Medulla oblongata (tissue), 1 donor: ENCODE results near the gene TYK2.
"Not testable (repeated sequence)": the region's sequence is repeated elsewhere in the genome, so short reads cannot be mapped to it uniquely, and the experiment has no call there.

Experiments
- DNase-seq: peaks from one replicate; pipeline ENCODE4 v3.0.0-alpha.2; 2015; ENCODE audit errors: extremely low spot score

Gene TYK2

DNA sequence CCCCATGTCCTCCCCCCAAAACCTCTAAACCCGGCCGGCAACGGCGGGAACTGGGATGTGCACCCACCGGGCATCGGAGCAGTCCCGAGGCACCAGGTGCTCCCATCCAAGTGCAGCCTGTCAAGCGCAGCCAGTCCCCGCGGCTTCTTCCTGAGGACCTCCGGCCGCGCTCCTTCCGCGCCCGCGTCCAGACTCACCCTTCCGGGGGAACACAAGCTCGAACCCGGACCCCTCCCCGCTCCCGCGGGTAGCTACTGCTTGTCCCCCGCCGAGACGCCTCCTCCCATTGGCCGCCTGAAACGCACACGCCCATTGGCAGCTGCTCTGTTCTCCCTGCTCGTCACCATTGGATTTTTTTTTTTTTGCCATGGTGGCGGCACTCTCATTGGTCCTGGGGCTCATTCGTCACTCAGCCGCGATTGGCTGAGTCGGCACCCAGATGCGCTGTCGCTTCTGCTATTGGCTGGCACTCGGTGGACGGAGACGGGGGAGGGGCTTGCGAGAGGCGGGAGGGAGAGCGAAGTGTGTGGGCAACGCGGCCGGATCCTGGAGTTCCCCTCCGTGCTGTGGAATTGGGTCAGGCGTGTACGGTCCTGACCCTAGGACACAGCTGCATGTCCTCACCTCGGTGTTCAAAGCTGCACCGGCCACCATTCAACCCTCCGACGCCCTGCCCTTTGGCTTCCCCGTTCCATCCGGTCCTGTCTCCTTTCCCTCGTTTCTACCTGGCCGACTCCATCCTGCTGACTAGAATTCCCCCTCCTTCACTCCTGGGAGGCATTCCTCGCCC is at the start of gene TYK2:
Gene TYK2, minus strand, starts transcription at position 260 of the 790 bp plus-strand sequence. CDS start 2,166 bp downstream, outside the sequence.
- DNase-seq, result peak; percentile 99

DNA sequence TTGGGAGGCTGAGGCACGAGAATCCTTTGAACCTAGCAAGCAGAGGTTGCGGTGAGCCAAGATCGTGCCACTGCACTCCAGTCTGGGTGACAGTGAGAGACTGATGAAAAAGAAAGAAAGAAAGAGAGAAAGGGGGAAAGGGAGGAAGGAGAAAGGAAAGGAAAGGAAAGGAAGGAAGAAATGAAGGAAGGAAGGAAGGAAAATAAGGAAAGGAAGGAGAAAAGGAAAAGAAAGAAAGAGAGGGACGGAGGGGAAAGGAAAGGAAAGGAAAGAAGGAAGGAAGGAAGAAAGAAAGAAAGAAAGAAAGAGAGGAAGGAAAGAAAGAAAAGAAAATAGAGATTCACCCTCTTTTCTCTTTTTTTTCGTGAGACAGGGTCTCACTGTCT is 48.6 kb upstream of the TYK2 start:
- DNase-seq, result no peak

DNA sequence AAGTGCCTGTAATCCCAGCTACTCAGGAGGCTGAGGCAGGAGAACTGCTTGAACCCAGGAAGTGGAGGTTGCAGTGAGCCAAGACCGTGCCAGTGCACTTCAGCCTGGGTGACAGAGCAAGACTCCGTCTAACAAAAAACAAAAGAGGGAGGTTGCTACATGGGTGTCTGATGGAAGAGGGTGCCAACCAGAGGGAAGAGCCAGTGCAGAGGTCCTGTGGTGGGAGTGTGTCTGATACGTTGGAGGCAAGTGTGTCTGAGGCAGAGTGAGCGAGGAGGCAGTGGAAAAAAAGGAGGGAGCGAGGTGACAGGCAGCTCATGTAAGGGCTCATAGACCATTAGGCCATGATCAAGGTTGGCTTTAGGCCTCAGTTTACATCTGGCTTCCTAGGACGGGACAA is 46.8 kb upstream of the TYK2 start:
- DNase-seq, result no peak

DNA sequence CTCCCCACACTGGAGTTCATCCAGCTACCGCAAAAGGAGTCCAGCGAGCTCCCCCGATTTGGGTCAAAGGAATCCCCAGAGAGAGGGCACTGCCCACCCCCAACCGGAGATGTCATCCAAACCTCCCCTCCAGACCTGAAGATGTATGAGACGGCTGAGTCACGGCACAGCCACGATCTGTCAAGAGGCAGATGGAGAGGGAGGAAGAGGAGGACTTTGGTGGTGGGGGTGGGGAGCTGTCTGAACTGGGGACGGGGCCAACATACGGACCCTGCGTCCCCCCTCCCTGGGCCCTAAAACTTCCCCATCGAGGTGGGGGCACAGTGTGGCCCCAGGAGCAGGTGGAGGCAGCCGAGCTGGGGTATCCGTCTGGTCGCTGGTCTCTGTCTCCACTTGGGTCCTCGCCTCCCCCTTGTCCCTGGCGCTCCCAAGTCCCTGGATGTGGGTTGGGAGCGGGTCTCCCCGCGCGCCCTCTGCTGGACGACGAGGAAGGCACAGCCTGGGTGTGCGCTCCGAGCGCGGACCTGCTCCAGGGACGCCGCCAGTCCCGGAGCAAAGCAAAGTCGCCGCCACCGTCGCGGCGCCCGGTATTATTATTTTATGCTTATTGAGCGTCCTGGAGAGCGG is 43.8 kb upstream of the TYK2 start:
- peak; percentile 68 for DNase-seq

DNA sequence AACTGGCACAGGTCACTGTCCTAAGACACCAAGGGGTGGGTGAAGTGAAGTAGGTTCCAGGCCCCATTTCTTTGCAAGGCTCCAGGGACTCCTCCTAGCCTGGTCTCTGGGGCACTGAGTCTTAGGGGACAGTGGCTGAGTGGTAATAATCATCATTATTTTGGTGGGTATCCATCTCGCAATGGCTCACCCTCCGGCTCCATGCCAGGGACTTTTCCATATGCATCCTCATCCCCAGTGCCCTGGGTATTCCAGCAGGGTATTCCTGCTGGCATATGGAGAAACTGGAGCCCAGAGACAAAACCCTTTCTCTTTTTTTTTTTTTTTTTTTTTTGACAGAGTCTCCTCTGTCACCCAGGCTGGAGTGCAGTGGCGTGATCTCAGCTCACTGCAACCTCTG is 42.5 kb upstream of the TYK2 start:
- DNase-seq, result no peak

DNA sequence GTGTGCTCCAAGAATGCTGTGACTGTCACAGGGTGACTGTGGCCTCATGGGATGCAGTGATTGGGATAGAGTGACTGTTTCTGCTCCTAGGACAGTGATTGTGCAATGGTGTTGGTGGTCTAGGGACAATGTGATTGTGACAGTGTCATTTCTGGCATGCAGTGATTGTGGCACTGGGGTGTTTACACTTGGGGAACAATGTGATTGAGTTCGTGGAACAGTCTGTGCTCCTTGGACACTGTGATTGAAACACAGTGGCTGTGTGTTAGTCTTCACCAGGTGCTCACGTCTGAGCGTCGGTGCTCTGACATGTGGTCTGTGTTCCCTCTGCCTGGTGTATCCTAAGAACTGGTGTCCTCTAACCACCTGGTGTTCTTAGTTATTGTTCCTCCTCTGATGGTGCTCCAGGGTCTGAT is 41.7 kb upstream of the TYK2 start:
- no peak for DNase-seq

DNA sequence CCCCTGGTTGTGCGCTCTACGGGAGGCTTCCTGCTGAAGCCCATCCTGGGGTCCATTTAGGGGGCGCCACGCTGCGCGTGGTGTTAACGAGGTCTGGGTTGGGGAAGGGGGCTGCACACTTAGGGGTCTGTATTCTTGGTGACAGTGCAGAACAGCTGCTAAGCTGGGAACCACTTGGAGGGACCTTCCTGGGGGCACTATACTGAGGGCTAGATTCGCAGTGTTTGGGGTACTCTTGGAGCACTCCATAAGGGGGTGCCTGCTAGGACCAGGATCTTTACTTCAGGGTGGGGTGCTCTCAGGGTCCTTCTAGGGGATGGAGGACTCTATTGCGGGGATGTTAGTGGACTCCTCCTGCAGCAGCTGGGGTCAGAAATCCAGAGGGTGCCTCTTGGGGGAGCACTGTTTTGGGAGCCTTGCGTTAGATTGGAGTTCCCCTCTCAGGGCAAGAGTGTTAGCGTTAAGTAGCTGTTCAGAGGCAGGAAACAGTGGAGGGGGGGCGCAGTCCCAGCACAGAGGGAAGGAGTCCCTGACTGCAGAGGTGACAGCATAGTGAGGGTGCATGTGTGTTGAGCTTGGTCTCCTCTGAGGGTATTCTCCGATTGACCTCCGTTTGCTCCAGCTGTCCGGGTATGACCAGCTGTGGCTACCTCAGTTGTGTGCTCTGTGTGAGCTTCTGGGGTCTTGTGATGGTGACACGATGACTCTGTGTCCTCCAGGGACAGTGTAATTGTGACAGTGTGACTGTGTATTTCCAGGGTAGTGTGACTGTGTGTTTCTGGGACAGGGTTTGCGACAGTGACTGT is 41.1 kb upstream of the TYK2 start:
- no peak for DNase-seq

DNA sequence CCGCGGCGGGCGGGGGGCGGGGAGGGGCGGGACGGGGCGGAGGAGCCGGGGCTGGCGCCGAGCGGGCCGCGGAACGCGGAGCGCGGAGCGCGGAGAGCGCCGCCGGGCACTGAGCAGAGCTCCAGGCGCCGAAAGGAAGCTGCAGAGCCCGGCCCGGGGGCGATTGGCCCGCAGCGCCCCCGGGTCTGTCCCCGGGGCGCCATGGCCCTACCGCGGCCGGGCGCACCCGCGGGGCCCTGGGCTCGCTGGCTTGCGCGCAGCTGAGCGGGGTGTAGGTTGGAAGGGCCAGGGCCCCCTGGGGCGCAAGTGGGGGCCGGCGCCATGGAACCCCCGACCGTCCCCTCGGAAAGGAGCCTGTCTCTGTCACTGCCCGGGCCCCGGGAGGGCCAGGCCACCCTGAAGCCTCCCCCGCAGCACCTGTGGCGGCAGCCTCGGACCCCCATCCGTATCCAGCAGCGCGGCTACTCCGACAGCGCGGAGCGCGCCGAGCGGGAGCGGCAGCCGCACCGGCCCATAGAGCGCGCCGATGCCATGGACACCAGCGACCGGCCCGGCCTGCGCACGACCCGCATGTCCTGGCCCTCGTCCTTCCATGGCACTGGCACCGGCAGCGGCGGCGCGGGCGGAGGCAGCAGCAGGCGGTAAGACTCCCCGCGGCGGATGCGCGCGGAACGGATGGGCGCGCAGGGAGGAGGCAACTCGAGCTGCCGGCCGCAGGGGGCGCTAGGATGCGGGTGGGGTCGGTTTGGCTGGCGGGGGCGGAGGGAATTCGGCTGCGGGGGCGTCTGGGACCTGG is 40.3 kb upstream of the TYK2 start, which contains the start of gene PDE4A:
Gene PDE4A, plus strand, starts transcription at position 95 of the 796 bp plus-strand sequence. Its CDS starts 227 bp downstream, at position 322.
- DNase-seq, result no peak

DNA sequence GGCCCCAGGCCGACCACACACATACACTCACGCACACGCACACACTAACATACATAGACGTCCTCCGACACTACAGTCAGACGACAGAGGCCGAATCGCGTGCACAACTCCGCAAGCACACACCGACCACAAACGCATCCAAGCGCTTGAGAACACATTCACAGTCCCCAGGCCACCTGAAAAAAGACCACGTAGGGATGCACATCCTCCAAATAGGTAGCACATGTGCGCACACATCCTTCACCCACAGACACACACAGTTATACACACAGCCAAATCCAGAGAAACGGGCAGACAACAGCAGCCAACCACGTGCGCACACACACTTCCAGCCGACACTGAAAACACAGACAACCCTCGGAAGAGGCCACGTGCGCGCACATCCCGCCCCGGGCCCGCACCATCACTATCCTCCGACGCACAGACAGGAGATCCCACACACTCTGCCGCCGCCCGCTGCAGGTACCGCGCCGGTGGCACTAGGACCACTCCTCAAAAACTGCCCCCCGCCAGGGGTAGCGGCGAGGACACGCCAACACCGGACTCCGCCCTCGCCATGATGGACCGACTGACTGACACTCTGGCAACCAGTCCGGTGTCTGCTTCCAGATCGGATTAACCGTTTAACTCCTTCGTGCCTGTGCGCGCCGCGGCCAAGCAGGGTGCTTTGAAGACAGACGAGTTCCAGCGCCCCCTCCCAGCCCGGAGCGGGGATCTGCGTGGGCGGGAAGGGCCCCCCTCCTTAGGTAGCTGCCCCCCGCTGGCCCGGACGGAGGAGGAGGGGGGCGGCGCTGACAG is 39.5 kb upstream of the TYK2 start:
- no peak for DNase-seq

DNA sequence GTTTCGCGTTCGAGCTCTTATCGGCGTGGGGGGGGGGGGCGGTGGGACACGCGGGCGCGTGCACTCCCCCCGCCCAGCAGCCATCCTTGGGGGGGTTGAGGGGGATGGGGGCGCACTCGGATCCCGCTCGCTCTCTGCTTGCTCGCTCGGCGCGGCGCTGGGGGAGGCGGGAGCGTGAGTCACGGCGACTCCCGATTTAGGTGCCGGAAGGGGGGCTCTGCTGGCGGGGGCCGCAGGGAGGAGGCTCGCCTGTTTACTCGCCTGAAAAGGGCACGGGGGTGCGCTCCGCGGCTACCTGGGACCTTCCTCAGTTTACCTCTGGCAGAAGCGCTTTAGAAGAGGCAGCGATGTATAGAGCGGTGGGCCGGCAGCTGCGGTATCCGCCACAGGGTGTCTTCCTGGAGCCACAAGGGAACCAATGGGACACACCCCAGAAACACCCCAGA is 38.9 kb upstream of the TYK2 start:
- DNase-seq, result no peak

DNA sequence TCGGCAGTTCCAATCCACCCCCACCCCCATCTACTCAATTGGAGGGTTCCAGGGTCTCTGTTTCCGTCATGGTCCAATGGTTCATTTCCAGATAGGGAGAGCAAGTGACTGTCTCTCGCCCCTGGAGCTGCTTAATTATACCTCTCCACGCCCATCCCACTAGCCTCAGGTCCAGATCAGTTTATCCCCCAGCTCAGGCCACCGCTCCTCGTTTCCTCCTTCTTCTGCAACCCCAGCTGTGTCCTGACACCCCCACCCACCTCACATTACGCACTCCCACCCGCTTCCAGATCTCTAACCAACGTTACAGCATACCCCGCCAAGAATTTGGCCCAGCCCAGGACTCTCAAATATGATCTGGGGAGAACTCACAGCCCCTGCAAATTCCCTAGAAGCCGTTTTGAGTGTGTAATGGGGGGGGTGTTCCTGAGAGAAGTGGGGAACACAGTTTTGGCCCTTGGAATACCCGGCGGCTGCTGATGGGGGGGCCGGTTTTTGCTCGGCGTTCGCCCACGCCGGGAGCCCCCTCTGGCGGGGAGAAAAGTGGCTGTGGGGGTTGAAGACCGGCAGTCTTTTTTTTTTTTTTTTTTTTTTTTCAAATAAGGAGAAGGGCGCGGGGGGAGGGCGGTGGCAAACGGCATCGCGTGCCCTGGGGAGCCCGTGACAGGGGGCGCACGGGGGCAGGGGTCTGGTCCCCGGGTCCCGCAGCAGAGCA is 38.3 kb upstream of the TYK2 start:
- DNase-seq, result no peak

DNA sequence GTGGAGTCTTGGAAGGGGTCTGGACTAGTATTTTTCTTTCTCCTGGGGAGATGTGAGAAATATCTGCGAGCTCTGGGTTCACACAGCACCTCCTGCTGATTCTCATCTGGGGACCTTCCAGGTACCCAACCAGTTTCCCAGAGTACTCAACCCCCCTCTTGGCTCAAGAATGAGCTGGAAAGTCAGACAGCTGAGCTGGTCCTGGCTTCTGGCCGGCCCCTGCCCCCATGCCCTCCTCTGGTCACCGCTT is 37.8 kb upstream of the TYK2 start:
- DNase-seq, result no peak

DNA sequence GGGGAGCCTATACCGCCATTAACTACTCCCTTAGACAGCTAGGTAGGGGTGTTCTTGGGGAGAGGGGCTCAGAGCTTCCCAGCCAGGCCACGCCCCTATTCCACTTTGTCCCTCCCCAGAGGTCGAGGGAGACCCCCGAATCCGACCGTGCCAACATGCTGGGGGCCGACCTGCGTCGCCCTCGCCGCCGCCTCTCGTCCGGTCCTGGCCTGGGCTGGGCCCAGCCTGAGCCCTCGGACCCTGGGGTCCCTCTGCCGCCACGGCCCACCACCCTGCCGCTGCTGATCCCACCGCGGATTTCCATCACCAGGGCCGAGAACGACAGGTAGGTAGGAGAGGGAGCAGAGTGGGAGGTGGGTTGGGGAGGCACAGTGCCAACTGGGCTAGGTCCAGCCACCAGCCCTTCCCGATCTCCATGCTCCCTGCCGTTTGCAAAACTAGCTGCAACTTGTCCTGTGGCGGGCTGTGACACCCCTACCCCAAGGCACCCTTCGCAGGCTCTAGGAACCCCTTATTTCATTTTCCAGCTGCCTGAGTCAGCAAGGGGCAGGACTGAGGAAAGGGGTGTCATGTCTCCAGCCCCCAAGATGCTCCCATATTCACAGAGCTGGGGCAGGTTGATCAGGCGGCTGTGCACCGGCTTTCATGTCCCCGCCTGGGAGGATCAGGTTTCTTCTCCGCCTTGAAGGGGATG is 37.3 kb upstream of the TYK2 start:
- DNase-seq, result no peak

DNA sequence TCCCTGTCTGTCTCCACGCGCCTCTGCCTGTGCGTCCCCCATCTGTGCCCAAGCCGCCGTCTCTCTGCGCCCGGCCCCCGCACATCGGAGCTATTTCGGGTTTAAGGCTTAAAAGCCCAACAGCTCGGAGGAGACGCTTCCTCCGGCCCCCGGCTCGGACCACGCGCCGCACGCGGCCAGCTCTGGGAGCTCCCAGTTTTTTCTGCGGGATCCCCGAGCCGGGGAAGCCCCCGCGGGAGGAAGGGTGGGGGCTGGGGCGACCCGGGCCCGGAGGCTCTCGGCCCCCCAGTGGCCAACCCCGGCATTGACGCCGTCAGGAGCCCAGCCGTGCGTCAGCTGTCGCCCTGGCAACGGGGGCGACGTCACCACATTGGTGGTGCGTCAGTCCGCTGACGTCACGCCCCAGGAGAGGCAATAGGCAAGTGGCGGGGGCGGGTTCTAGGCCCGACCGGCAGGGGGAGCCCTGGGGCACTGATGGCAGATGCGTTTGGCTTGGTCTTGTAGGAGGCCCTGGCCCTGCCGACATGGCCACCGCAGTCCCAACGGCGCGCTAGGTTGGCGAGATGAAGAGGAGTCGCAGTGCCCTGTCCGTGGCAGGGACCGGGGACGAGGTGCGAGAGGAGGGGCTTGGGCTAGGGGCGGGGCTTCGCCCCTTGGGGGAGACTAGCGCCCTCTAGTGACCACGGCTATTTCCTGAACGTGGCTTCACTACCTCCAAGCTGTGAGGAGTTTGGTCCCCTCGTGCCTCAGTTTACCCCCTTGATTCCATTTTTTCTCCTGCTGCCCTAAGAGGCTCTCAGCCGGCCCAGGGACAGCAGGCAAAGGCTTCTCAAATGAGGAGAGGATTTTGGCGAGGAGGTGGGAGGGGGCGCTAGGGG is 36.2 kb upstream of the TYK2 start:
- peak; percentile 64 for DNase-seq

DNA sequence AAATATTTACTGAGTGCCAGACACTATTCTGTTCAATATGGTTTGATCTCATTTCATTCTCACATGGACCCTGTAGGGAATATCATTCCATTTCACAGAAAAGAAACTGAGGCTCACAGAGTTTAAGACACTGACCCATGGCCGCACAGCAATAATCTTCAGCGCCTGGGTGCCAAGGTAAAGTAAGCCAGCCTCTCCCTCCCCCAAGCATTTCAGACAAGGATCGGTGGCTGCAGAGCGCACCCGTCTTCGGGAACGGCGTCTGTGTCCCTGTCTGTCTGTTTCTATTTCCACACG is 35.7 kb upstream of the TYK2 start:
- DNase-seq, result no peak

DNA sequence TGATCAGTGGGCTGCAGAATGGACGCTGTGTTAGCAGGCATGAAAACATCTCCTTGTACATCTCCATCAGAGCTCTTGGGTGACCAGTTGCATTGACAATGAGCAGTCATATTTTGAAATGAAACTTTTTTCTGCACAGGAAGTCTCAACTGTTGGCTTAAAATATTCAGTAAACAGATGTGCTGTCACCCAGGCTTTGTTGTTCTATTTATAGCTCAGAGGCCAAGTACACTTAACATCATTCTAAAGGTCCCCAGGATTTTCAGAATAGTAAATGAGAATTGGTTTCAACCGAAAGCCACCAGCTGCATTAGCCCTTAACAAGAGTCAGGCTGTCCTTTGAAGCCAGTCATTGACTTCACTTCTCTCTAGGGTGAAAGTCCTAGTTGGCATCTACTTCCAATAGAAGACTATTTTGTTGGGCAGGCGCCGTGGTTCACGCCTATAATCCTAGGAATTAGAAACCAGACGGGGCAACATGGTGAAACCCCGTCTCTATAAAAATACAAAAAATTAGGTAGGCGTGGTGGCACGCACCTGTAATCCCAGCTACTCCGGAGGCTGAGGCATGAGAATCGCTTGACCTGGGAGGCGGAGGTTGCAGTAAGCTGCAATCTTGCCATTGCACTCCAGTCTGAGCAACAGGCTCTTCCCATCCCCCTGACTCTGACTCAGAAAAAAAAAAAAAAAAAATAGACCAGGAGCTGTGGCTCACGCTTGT is 32.0 kb upstream of the TYK2 start:
- DNase-seq, result no peak

DNA sequence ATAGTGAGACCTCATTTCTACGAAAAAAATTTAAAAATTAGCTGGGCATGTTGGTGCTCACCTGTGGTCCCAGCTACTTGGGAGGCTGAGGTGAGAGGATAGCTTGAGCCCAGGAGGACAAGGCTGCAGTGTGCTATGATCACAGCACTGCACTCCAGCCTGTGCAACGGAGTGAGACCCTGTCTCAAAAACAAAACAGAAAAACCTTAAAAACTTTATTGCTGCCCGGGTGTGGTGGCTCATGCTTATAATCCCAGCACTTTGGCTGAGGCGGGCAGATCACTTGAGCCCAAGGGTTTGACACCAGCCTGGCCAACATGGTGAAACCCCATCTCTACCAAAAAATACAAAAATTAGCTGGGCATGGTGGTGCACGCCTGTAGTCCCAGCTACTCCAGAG is 30.9 kb upstream of the TYK2 start:
- DNase-seq, result not testable (repeated sequence)

DNA sequence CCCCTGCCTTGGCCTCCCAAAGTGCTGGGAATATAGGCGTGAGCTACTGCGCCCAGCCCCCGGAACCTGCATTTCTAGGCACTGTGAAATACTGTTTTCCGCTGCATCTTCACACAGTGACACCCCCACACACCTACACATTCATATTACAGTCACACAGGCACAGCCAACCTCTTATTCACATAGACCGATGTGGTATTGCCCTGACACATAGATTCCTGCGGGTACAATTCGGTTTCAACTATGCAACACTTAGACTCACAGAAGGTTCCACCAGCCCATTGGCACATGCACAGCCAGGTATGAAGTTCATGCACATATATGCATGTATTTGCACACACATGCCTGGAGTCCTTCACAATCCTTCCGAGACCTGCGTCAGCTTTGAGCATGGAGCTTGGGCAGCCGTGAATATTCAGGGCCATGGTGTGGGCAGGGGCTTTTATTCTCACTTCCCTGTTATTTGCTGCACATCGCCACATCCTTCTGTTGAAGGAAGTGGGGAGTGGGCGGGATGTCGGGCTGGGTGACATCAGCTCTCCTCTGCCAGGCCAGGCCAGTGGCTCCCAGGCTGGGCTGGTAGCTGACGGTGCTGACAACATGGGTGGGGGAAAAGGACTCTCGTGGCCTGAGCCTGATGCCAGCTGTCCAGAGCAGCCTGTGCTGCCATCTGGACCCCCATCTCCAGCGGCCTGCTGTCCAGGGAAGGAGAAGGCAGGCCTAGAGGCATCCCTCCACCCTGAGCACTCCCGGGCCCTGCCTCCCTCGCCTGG is 28.3 kb upstream of the TYK2 start:
- DNase-seq, result peak; percentile 75
